Mucosa of descending colon (tissue), 3 donors: ENCODE measurements around the gene FUT9. TPM values are rescaled to one million over a fixed set of nuclear protein-coding genes. Genes with fewer than 3 reads are reported as not detected.

Experiments
- ATAC-seq: fragments of 200-7000 bp; cut with Tn5 transposase; one replicate; pipeline ENCODE4 v1.9.1; 2020; ENCODE audit warnings: mild to moderate bottlenecking, moderate library complexity
- DNase-seq, 3 donors: peaks; one replicate each; pipeline ENCODE4 v3.0.0-alpha.2; 2020
- H3K36me3 ChIP-seq: fragments of 200-600 bp; one replicate; pipeline ENCODE4 v1.8.0; 2021; ENCODE audit warnings: low read depth, mild to moderate bottlenecking
- H3K4me1 ChIP-seq: fragments of 200-600 bp; one replicate; pipeline ENCODE4 v1.8.0; 2021; ENCODE audit warnings: low read depth, mild to moderate bottlenecking
- H3K4me3 ChIP-seq: fragments of 200-600 bp; one replicate; pipeline ENCODE4 v1.8.0; 2021; ENCODE audit warnings: mild to moderate bottlenecking
- H3K9me3 ChIP-seq: fragments of 200-600 bp; one replicate; pipeline ENCODE4 v1.8.0; 2021; ENCODE audit warnings: mild to moderate bottlenecking
- intact Hi-C, 2 donors: fragments of 100-400 bp; cut with DNase I in 1 of 2; cut with micrococcal nuclease in 1 of 2; formaldehyde crosslinking; loops; one replicate each; pipeline versions ENCODE4 v1.11.0 to v1.11.1; 2022; cut with DNase I, micrococcal nuclease
- total RNA-seq, 3 donors: library from RNA; stranded (reverse); fragmentation: NEBNext Ultra II Directional in 2 of 3; extraction: Animal tissue kit (Norgen Biotek cat#: 25700) in 2 of 3; gene quantifications; one replicate each; pipeline versions ENCODE4 v1.2.1 to v1.2.4, GENCODE V29; 2021 to 2023
- TF ChIP-seq, protein P1 (sequence below): fragments of 200-600 bp; IDR thresholded peaks from one replicate; pipeline ENCODE4 v1.8.0; 2022; ENCODE audit warnings: antibody characterized with exemption, mild to moderate bottlenecking
- donor health status: DM: no; HTN: no; CAD: no; lungs with moderate emphysema.
- donor health status: DM: no; HTN: no; CAD: no.
- donor health status: DM: no; HTN: yes; CAD: no.

Gene FUT9
- total RNA-seq, 3 donors from 2014 or later: 0.02 to 0.09 TPM; not detected in 1

DNA sequence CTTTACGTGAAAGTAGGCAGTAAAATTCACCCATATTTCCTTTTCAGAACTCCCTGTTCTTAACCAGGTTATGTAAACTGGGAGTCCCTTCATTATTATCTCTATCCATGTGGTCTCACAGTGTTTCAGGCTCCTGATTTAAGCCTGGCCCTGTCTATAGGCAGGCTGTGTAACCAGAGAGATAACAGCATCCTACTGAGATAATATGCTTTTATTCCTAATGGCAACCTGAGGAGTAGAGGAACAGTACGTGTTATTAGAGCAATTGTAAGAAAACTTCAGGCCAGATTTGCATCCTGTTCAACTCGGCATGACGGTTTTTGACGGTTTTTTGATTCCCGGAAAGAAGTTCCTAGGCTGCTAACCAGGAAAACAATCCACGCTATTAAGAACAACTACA, 16.9 kb downstream of the FUT9 start:
- no peak for DNase-seq
- TF ChIP-seq, protein P1, sequence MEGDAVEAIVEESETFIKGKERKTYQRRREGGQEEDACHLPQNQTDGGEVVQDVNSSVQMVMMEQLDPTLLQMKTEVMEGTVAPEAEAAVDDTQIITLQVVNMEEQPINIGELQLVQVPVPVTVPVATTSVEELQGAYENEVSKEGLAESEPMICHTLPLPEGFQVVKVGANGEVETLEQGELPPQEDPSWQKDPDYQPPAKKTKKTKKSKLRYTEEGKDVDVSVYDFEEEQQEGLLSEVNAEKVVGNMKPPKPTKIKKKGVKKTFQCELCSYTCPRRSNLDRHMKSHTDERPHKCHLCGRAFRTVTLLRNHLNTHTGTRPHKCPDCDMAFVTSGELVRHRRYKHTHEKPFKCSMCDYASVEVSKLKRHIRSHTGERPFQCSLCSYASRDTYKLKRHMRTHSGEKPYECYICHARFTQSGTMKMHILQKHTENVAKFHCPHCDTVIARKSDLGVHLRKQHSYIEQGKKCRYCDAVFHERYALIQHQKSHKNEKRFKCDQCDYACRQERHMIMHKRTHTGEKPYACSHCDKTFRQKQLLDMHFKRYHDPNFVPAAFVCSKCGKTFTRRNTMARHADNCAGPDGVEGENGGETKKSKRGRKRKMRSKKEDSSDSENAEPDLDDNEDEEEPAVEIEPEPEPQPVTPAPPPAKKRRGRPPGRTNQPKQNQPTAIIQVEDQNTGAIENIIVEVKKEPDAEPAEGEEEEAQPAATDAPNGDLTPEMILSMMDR: no peak
- H3K4me3 ChIP-seq: no peak overlapping the region
- intact Hi-C loops: no loop called here
- ATAC-seq: no peak
- no peaks in the 10 kb centered on the region for H3K4me1 ChIP-seq
- H3K9me3 ChIP-seq: no peaks in the 10 kb centered on the region
- H3K36me3 ChIP-seq: no peaks in the 10 kb centered on the region

DNA sequence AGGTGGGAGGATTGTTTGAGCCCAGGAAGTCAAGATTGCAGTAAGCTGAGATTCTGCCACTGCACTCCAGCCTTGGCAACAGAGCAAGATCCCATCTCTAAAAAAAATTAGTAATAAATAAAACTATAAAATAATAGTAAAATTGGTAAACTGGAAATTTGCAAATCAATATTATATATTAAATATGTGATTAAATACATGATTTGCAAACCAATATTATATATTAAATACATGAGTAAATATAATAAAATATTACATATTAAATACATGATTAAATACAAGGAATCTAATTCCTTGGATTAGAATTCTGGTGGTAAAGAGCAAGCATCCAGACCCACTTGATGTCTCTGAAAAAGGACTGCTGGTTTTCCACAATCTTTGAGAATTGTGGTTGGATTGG, 35.8 kb downstream of the FUT9 start:
- H3K9me3 ChIP-seq: no peaks in the 10 kb centered on the region
- no peak overlapping the region for H3K4me3 ChIP-seq
- ATAC-seq: no peak
- H3K4me1 ChIP-seq: no peaks in the 10 kb centered on the region
- TF ChIP-seq, protein P1: no peak
- DNase-seq: no peak
- H3K36me3 ChIP-seq: no peaks in the 10 kb centered on the region
- intact Hi-C loops: no loop called here

DNA sequence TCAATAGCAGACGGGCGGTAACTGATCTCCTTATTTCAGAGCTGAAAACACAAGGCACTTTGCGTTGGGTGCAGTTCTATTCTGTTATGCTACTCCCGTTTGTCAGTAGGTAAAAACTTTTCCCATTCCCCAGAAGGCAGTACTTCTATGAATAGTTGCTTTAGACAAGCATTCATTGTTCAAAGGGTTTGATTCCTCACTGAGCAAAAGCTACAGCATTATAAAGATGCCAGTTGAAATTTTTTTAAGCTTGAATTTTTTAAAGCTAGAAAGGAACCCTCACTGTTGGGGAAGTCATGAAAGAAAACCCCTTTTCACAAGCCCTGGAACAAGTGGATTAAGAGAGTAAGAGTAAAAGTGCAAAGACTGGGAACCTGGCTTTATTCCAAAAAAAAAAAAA, 42.3 kb downstream of the FUT9 start:
- Histone ChIP-seq H3K4me1 (no peaks in the 10 kb centered on the region), H3K4me3 (no peak overlapping the region), H3K9me3 (no peaks in the 10 kb centered on the region), H3K36me3 (no peaks in the 10 kb centered on the region)
- ATAC-seq: no peak
- TF ChIP-seq, protein P1: no peak
- DNase-seq: no peak
- intact Hi-C loops: no loop called here

DNA sequence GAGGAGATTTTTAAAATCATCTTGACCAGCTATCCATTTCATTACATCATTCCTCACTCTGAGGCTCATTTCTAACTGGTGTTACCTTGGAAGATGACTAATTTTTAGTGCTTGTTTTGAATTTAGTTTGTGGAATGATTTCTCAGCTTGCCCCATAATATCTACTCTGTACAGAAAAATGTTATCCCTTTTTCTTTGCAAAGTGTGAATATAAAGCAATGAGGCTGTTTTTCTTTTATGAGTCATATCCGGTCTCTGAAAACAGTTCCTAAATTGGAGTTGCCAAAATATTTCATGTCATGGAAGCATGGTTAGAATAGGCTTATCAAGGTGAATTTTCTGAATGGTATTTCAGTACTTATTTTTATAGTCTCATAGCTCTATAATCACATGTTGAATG, 43.8 kb downstream of the FUT9 start:
- TF ChIP-seq, protein P1: no peak
- Histone ChIP-seq H3K9me3 (no peaks in the 10 kb centered on the region), H3K36me3 (no peaks in the 10 kb centered on the region), H3K4me1 (no peaks in the 10 kb centered on the region), H3K4me3 (no peak overlapping the region)
- ATAC-seq: no peak
- intact Hi-C loops: no loop called here
- no peak for DNase-seq

DNA sequence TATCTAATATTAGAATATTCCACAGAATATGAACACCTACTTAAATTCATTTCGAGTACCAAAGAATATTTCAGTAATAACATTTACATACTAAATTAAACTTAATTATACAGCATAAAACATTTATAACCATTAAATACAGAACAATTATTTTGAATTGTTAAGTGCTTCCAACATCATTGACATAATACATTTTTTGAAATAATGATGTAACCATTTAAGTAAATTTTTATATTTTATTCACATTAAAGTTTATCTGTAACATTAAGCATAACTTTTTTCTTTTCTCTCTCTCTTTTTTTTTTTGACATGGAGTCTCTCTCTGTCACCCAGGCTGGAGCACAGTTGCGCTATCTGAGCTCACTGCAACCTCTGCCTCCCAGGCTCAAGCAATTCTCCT, 44.5 kb downstream of the FUT9 start:
- Histone ChIP-seq H3K36me3 (no peaks in the 10 kb centered on the region), H3K4me1 (no peaks in the 10 kb centered on the region), H3K4me3 (no peak overlapping the region), H3K9me3 (no peaks in the 10 kb centered on the region)
- intact Hi-C loops: no loop called here
- ATAC-seq (no peak), DNase-seq (no peak)
- TF ChIP-seq, protein P1: no peak

DNA sequence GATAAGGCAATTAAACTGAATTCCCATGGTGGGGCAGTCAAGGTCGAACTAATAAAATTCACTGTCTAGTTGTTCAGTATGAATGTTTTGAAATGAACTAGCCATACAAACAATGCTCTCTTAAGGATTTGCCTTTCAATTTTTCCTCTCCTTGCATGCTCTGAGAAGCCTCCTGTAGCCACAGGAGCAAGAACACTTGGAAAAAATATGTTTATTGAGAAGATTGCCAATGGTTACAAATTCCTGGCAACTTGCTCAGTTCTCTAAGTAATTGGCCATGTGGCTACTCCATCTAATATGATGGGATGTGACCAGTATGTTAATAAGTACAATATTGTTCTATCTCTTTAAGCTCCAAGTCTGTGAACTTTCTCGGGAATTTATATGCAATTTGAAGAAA, 49.4 kb downstream of the FUT9 start:
- no peaks in the 10 kb centered on the region for H3K4me1 ChIP-seq
- no peaks in the 10 kb centered on the region for H3K36me3 ChIP-seq
- no peak overlapping the region for H3K4me3 ChIP-seq
- intact Hi-C loops: no loop called here
- DNase-seq (no peak), ATAC-seq (no peak)
- TF ChIP-seq, protein P1: no peak
- no peaks in the 10 kb centered on the region for H3K9me3 ChIP-seq
